B cell (primary cell): ENCODE results near the gene KCNE1. TPM values are rescaled to one million over a fixed set of nuclear protein-coding genes. Genes with fewer than 3 reads are reported as not detected.

Experiments used
- ATAC-seq: fragments of 200-7000 bp; cut with Tn5 transposase; one replicate; pipeline ENCODE4 v1.10.0; 2021; ENCODE audit warnings: low read depth, mild to moderate bottlenecking, moderate number of reproducible peaks, moderate library complexity
- CTCF ChIA-PET: fragments of 350-600 bp; sonication (Branson Sonifier 250); formaldehyde crosslinking; loops from one replicate; lab custom pipeline; 2021; ENCODE audit warnings: antibody characterized with exemption, inconsistent platforms; lab: Charles Lee
- POLR2A ChIA-PET: fragments of 350-600 bp; sonication (Branson Sonifier 250); formaldehyde crosslinking; loops from one replicate; lab custom pipeline; 2021; ENCODE audit warnings: antibody characterized with exemption; lab: Charles Lee
- DNase-seq: peaks from one replicate; pipeline ENCODE4 v3.0.0; 2013
- H2AFZ ChIP-seq: 2 replicates; pipeline ENCODE4 v1.6.1; 2012; ENCODE audit warnings: mild to moderate bottlenecking, low read depth, low read length; ENCODE audit not compliant: insufficient read depth, poor library complexity, severe bottlenecking
- H3K27ac ChIP-seq, 2 donors: 1 replicate in 1 of 2; 2 replicates in 1 of 2; pipeline ENCODE4 v1.5.1; 2012 to 2013; ENCODE audit warnings: low read length in 2 of 2, mild to moderate bottlenecking in 2 of 2, moderate library complexity in 1 of 2
- H3K27me3 ChIP-seq, 4 experiments: fragments of 200-600 bp in 1 of 4; sonication (generic) in 1 of 4; replicated peaks in 1 of 4; 1 replicate in 2 of 4; 2 replicates in 2 of 4; pipeline versions ENCODE4 v1.6.1 to v1.7.0; 2013 to 2016; ENCODE audit warnings: low read length in 3 of 4, mild to moderate bottlenecking in 2 of 4, mixed read lengths in 1 of 4, moderate library complexity in 1 of 4; ENCODE audit not compliant: insufficient read depth in 4 of 4, control insufficient read depth in 3 of 4; ENCODE audit errors: control extremely low read depth in 1 of 4
- H3K36me3 ChIP-seq, 2 experiments: replicated peaks in 1 of 2; 1 replicate in 1 of 2; 2 replicates in 1 of 2; pipeline versions ENCODE4 v1.6.1 to v1.7.1; 2013; ENCODE audit warnings: low read length in 1 of 2; ENCODE audit not compliant: insufficient read depth in 2 of 2, control insufficient read depth in 1 of 2; ENCODE audit errors: control extremely low read depth in 1 of 2, extremely low read depth in 1 of 2
- H3K4me1 ChIP-seq, 2 donors: fragments of 200-600 bp in 1 of 2; sonication (generic) in 1 of 2; 1 replicate in 1 of 2; 2 replicates in 1 of 2; pipeline versions ENCODE4 v1.5.1 to v1.6.1; 2013 to 2017; ENCODE audit warnings: low read length in 2 of 2; ENCODE audit not compliant: control insufficient read depth in 2 of 2, insufficient read depth in 2 of 2
- H3K4me2 ChIP-seq: replicated peaks from 2 replicates; pipeline ENCODE3; 2012; ENCODE audit warnings: mild to moderate bottlenecking, low read depth, low read length; ENCODE audit not compliant: poor library complexity, severe bottlenecking
- H3K4me3 ChIP-seq, 5 experiments: fragments of 200-600 bp in 1 of 5; sonication (generic) in 1 of 5; 1 replicate in 3 of 5; 2 replicates in 2 of 5; pipeline versions ENCODE4 v1.5.1 to v1.7.0; 2011 to 2016; ENCODE audit warnings: low read length in 4 of 5, mild to moderate bottlenecking in 4 of 5, low read depth in 2 of 5, control low read depth in 1 of 5, moderate library complexity in 1 of 5; ENCODE audit not compliant: insufficient read depth in 1 of 5; ENCODE audit errors: control extremely low read depth in 1 of 5, extremely low read depth in 1 of 5
- H3K79me2 ChIP-seq: fragments of 200-600 bp; sonication (generic); one replicate; pipeline ENCODE4 v1.6.0; 2016; ENCODE audit warnings: low read length; ENCODE audit not compliant: control insufficient read depth, insufficient read depth
- H3K9ac ChIP-seq: fragments of 200-600 bp; sonication (generic); 2 replicates; pipeline ENCODE4 v1.6.1; 2017; ENCODE audit warnings: mild to moderate bottlenecking, low read length, moderate library complexity
- H3K9me3 ChIP-seq, 3 donors: one replicate each; pipeline versions ENCODE4 v1.6.1 to v1.7.1; 2013; ENCODE audit warnings: low read length in 2 of 3; ENCODE audit not compliant: control insufficient read depth in 2 of 3, insufficient read depth in 1 of 3; ENCODE audit errors: control extremely low read depth in 1 of 3
- H4K20me1 ChIP-seq: 2 replicates; pipeline ENCODE4 v1.6.0; 2012; ENCODE audit warnings: mild to moderate bottlenecking, low read length; ENCODE audit not compliant: insufficient read depth, control insufficient read depth, poor library complexity, severe bottlenecking
- H3K27ac Mint-ChIP-seq: one replicate; pipeline ENCODE4 v1.8.0; 2021; ENCODE audit warnings: mixed read lengths
- H3K27me3 Mint-ChIP-seq: one replicate; pipeline ENCODE4 v1.8.0; 2021; ENCODE audit warnings: mixed read lengths
- H3K4me1 Mint-ChIP-seq: one replicate; pipeline ENCODE4 v1.8.0; 2021; ENCODE audit warnings: mixed read lengths
- H3K4me3 Mint-ChIP-seq: one replicate; pipeline ENCODE4 v1.8.0; 2021; ENCODE audit warnings: mixed read lengths
- H3K9me3 Mint-ChIP-seq: one replicate; pipeline ENCODE4 v1.8.0; 2022; ENCODE audit warnings: mixed read lengths; ENCODE audit not compliant: insufficient read depth
- EZH2 ChIP-seq: IDR thresholded peaks from 2 replicates; pipeline ENCODE4 v1.6.1; 2012; ENCODE audit warnings: borderline replicate concordance, low read depth, mild to moderate bottlenecking, moderate library complexity, low read length; ENCODE audit not compliant: insufficient read depth, poor library complexity, severe bottlenecking
- WGBS: methylation state at CpG from one replicate; pipeline ENCODE4 v1.1.5; 2013; ENCODE audit warnings: missing lambda C conversion rate; ENCODE audit not compliant: insufficient coverage; 5-methylcytosine and 5-hydroxymethylcytosine counted together
- intact Hi-C: fragments of 100-400 bp; cut with micrococcal nuclease; formaldehyde crosslinking; loops from one replicate; pipeline ENCODE4 v1.10.0; 2022
- polyA plus RNA-seq: library from polyadenylated mRNA; depleted of rRNA; stranded (reverse); fragments of >200 nt; gene quantifications from 2 replicates; pipeline ENCODE4 v1.2.3, GENCODE V29; 2012
- total RNA-seq, 2 donors: library from RNA; stranded (reverse); fragments of 120-200 nt in 1 of 2; gene quantifications; 1 replicate in 1 of 2; 2 replicates in 1 of 2; pipeline versions ENCODE4 v1.2.3 to v1.2.4, GENCODE V29; 2013 to 2022
- TF ChIP-seq, protein P1 (sequence below): fragments of 200-600 bp; IDR thresholded peaks from one replicate; pipeline ENCODE4 v1.8.0; 2022; ENCODE audit warnings: antibody characterized with exemption, mild to moderate bottlenecking

Gene KCNE1
- total and polyA plus RNA-seq, 2 donors (not counting 1 experiment from before 2014, with no cell fraction given): 0.10 to 0.17 TPM

DNA sequence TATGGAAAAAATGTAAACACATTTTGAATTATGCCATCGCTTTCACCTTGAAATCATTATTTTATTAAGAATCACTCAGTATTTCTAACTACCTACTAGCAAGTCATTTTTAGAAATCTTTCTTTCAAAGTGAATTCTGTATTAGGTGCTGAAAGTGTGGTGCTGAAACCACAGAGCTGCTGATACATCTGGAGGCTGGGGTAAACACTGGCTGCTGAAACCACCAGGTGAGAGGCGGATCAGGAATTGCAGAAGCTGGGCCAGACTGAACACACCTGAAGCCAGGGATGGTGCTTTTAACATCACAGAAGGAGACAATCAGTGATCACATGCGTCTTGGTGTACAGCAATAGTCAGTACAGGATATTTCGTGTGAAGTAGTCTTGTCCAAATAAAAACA is 42.2 kb upstream of the KCNE1 start:
- H3K27ac Mint-ChIP-seq: no peak overlapping the region
- ATAC-seq (no peak), DNase-seq (no peak)
- Histone ChIP-seq H3K9ac (no peak overlapping the region), H3K4me3 (no peak overlapping the region), H3K4me2 (no peak overlapping the region), H3K36me3 (no peaks in the 10 kb centered on the region), H3K9me3 (peaks cover 0 to 7% (median 3%) of the 10 kb centered on the region in 3 donors), H2AFZ (no peak overlapping the region), H4K20me1 (no peaks in the 10 kb centered on the region), H3K27ac (no peak overlapping the region), H3K4me1 (no peaks in the 10 kb centered on the region), H3K79me2 (no peaks in the 10 kb centered on the region), H3K27me3 (no peaks in the 10 kb centered on the region)
- intact Hi-C loops: no loop called here
- no peaks in the 10 kb centered on the region for H3K4me1 Mint-ChIP-seq
- TF ChIP-seq, protein P1, sequence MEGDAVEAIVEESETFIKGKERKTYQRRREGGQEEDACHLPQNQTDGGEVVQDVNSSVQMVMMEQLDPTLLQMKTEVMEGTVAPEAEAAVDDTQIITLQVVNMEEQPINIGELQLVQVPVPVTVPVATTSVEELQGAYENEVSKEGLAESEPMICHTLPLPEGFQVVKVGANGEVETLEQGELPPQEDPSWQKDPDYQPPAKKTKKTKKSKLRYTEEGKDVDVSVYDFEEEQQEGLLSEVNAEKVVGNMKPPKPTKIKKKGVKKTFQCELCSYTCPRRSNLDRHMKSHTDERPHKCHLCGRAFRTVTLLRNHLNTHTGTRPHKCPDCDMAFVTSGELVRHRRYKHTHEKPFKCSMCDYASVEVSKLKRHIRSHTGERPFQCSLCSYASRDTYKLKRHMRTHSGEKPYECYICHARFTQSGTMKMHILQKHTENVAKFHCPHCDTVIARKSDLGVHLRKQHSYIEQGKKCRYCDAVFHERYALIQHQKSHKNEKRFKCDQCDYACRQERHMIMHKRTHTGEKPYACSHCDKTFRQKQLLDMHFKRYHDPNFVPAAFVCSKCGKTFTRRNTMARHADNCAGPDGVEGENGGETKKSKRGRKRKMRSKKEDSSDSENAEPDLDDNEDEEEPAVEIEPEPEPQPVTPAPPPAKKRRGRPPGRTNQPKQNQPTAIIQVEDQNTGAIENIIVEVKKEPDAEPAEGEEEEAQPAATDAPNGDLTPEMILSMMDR: no peak
- no peak for TF ChIP-seq EZH2
- POLR2A ChIA-PET: no interaction called here
- CTCF ChIA-PET: interaction anchor here (1.7 kb wide), 1 partner anchor 49 kb away, joined by 5 read pairs; no protein-coding TSS in a partner anchor
- no peaks in the 10 kb centered on the region for H3K27me3 Mint-ChIP-seq
- H3K9me3 Mint-ChIP-seq: peaks cover 2% of the 10 kb centered on the region
- WGBS: no CpG with 5 or more reads among the region's 4 CpGs
- no peak overlapping the region for H3K4me3 Mint-ChIP-seq

DNA sequence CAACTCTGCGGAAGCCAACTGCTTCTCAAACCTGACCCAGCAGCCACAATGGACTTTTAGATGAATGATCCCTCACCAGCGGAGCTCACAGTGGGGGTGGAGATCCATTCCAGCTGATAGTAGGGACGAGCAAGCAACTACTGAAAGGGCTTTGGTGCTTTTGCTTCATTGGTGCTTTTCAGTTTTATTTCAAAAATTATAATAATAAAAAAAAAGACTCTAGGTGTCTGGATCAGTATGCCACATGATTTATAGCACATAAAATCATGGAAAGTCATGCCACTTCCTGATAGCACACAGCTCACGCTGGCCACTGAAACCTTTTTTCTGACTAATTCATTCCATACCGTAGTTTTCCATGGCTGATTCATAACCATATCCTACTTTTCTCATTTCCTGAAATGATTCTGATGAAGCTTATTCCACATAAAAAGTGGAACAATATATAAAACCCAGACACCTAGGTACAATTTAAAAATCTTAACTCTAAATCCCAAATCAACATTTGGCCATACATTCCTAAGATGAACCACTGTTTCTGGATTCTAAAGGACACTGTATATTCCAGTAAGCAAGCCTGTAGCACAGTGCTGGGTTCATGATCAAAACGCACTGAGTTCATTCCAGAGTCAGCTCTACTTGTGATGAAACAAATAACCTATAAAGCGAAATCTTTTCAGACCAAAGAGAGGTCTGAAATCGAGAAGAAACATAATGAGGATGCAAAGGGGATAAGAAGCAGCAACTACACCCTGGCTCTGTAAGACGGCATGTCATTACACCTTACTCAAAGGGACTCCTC is 41.3 kb upstream of the KCNE1 start:
- 76% methylated on average over 3 of the region's 9 CpGs for WGBS
- no peak overlapping the region for H3K9ac ChIP-seq
- H4K20me1 ChIP-seq: no peaks in the 10 kb centered on the region
- H3K4me3 ChIP-seq: no peak overlapping the region
- H3K27ac Mint-ChIP-seq: no peak overlapping the region
- H3K9me3 ChIP-seq: peaks cover 0 to 7% (median 3%) of the 10 kb centered on the region in 3 donors
- no peak overlapping the region for H3K4me3 Mint-ChIP-seq
- no peak overlapping the region for H3K27ac ChIP-seq
- POLR2A ChIA-PET: no interaction called here
- no peaks in the 10 kb centered on the region for H3K36me3 ChIP-seq
- H3K79me2 ChIP-seq: no peaks in the 10 kb centered on the region
- TF ChIP-seq EZH2: no peak
- TF ChIP-seq, protein P1: no peak
- no peaks in the 10 kb centered on the region for H3K27me3 ChIP-seq
- H3K9me3 Mint-ChIP-seq: peaks cover 2% of the 10 kb centered on the region
- CTCF ChIA-PET: interaction anchor here (1.7 kb wide), 1 partner anchor 50 kb away, joined by 5 read pairs; no protein-coding TSS in a partner anchor
- no peak overlapping the region for H2AFZ ChIP-seq
- no peaks in the 10 kb centered on the region for H3K4me1 Mint-ChIP-seq
- intact Hi-C loops: no loop called here
- H3K27me3 Mint-ChIP-seq: no peaks in the 10 kb centered on the region
- ATAC-seq (no peak), DNase-seq (no peak)
- H3K4me1 ChIP-seq: no peaks in the 10 kb centered on the region
- no peak overlapping the region for H3K4me2 ChIP-seq
